Left ventricle myocardium inferior (tissue), 1 donor: ENCODE measurements around the gene RNPEPL1. TPM values are rescaled to one million over a fixed set of nuclear protein-coding genes. Genes with fewer than 3 reads are reported as not detected.

Source experiments
- DNase-seq: peaks from one replicate; pipeline ENCODE4 v3.0.0-alpha.2; 2020
- H3K27ac ChIP-seq: fragments of 200-600 bp; replicated peaks from 2 replicates; pipeline ENCODE4 v1.8.0; 2021
- H3K27me3 ChIP-seq: fragments of 200-600 bp; 2 replicates; pipeline ENCODE4 v1.8.0; 2021; ENCODE audit warnings: low read depth
- H3K36me3 ChIP-seq: fragments of 200-600 bp; 2 replicates; pipeline ENCODE4 v1.8.0; 2021
- H3K4me1 ChIP-seq: fragments of 200-600 bp; 2 replicates; pipeline ENCODE4 v1.8.0; 2021
- H3K4me3 ChIP-seq: fragments of 200-600 bp; 2 replicates; pipeline ENCODE4 v1.8.0; 2021; ENCODE audit warnings: mild to moderate bottlenecking, moderate library complexity
- H3K9me3 ChIP-seq: fragments of 200-600 bp; replicated peaks from 2 replicates; pipeline ENCODE4 v1.8.0; 2021
- CTCF ChIP-seq: fragments of 200-600 bp; IDR thresholded peaks from 2 replicates; pipeline ENCODE4 v1.8.0; 2021; ENCODE audit warnings: antibody characterized with exemption, mild to moderate bottlenecking, borderline replicate concordance
- intact Hi-C: fragments of 100-400 bp; cut with micrococcal nuclease; formaldehyde crosslinking; loops from one replicate; pipeline ENCODE4 v1.11.0; 2022
- total RNA-seq: library from RNA; stranded (reverse); fragmentation: NEBNext Ultra II Directional; extraction: Animal tissue kit (Norgen Biotek cat#: 25700); gene quantifications from one replicate; pipeline ENCODE4 v1.2.1, GENCODE V29; 2021
- donor health status: DM: no; HTN: yes; CAD: no; lungs with severe emphysema.

Gene RNPEPL1
- total RNA-seq, 1 donor from 2014 or later: 80.1 TPM

- no peak for TF ChIP-seq CTCF
- Histone ChIP-seq H3K27ac (no peak overlapping the region), H3K27me3 (no peaks in the 10 kb centered on the region), H3K36me3 (peaks cover 35% of the 10 kb centered on the region), H3K9me3 (no peaks in the 10 kb centered on the region), H3K4me1 (peaks cover 39% of the 10 kb centered on the region), H3K4me3 (no peak overlapping the region)
- DNase-seq: no peak
- intact Hi-C loops: no loop called here
These were observed 30.9 kb downstream of the RNPEPL1 start for GRCh38 chr2:240599141-240599583.

GRCh38 chr2:240600451-240600961, 32.2 kb downstream of the RNPEPL1 start:
- no peaks in the 10 kb centered on the region for H3K27me3 ChIP-seq
- peaks cover 29% of the 10 kb centered on the region for H3K36me3 ChIP-seq
- no peak for DNase-seq
- H3K9me3 ChIP-seq: no peaks in the 10 kb centered on the region
- no peak for TF ChIP-seq CTCF
- H3K4me1 ChIP-seq: peaks cover 37% of the 10 kb centered on the region
- intact Hi-C loops: no loop called here
- no peak overlapping the region for H3K27ac ChIP-seq
- no peak overlapping the region for H3K4me3 ChIP-seq

- Histone ChIP-seq H3K27ac (no peak overlapping the region), H3K9me3 (no peaks in the 10 kb centered on the region), H3K4me1 (peaks cover 30% of the 10 kb centered on the region), H3K27me3 (no peaks in the 10 kb centered on the region), H3K36me3 (peaks cover 24% of the 10 kb centered on the region), H3K4me3 (no peak overlapping the region)
- DNase-seq: no peak
- no peak for TF ChIP-seq CTCF
- intact Hi-C loops: no loop called here
These were observed 33.0 kb downstream of the RNPEPL1 start for GRCh38 chr2:240601061-240601830.

GRCh38 chr2:240601831-240602160, 33.5 kb downstream of the RNPEPL1 start:
- Histone ChIP-seq H3K9me3 (no peaks in the 10 kb centered on the region), H3K4me3 (no peak overlapping the region), H3K27ac (no peak overlapping the region), H3K4me1 (peaks cover 24% of the 10 kb centered on the region), H3K36me3 (peaks cover 24% of the 10 kb centered on the region), H3K27me3 (no peaks in the 10 kb centered on the region)
- DNase-seq: no peak
- intact Hi-C loops: no loop called here
- no peak for TF ChIP-seq CTCF

GRCh38 chr2:240602266-240603050, 34.2 kb downstream of the RNPEPL1 start:
- TF ChIP-seq CTCF: no peak
- no peak overlapping the region for H3K27ac ChIP-seq
- no peaks in the 10 kb centered on the region for H3K9me3 ChIP-seq
- no peak for DNase-seq
- peaks cover 18% of the 10 kb centered on the region for H3K4me1 ChIP-seq
- intact Hi-C loops: no loop called here
- no peaks in the 10 kb centered on the region for H3K27me3 ChIP-seq
- no peak overlapping the region for H3K4me3 ChIP-seq
- H3K36me3 ChIP-seq: peaks cover 20% of the 10 kb centered on the region
